Adrenal gland (tissue), 12 donors: ENCODE results near the gene NHSL2. TPM values are rescaled to one million over a fixed set of nuclear protein-coding genes. Genes with fewer than 3 reads are reported as not detected.

Experiments
- DNase-seq, 7 donors: peaks; one replicate each; pipeline ENCODE4 v3.0.0-alpha.2; 2019 to 2020
- H3K27ac ChIP-seq, 5 donors: fragments of 200-600 bp; sonication (generic) in 4 of 5; 1 replicate in 3 of 5; 2 replicates in 2 of 5; pipeline versions ENCODE4 v1.5.1 to v1.8.0; 2016 to 2020; ENCODE audit warnings: mild to moderate bottlenecking in 1 of 5
- H3K27me3 ChIP-seq: fragments of 200-600 bp; 2 replicates; pipeline ENCODE4 v1.8.0; 2021
- H3K36me3 ChIP-seq, 2 donors: fragments of 200-600 bp; replicated peaks in 1 of 2; 1 replicate in 1 of 2; 2 replicates in 1 of 2; pipeline versions ENCODE4 v1.5.1 to v1.8.0; 2018 to 2022
- H3K4me1 ChIP-seq, 2 donors: fragments of 200-600 bp; replicated peaks in 1 of 2; 1 replicate in 1 of 2; 2 replicates in 1 of 2; pipeline versions ENCODE4 v1.5.1 to v1.8.0; 2018 to 2021
- H3K4me3 ChIP-seq, 4 donors: fragments of 200-600 bp; sonication (generic) in 3 of 4; one replicate each; pipeline ENCODE4 v1.5.1; 2016 to 2018
- H3K9me3 ChIP-seq, 3 donors: fragments of 200-600 bp; sonication (generic) in 1 of 3; replicated peaks in 1 of 3; 1 replicate in 2 of 3; 2 replicates in 1 of 3; pipeline versions ENCODE4 v1.5.1 to v1.8.0; 2016 to 2021
- CTCF ChIP-seq, 6 experiments: fragments of 450-650 bp in 4 of 6; fragments of 200-600 bp in 2 of 6; sonication (generic) in 1 of 6; IDR thresholded peaks; 1 replicate in 5 of 6; 2 replicates in 1 of 6; pipeline versions ENCODE4 v1.5.1 to v1.8.0; 2016 to 2021; ENCODE audit warnings: antibody characterized with exemption in 6 of 6, mild to moderate bottlenecking in 2 of 6, moderate library complexity in 1 of 6
- POLR2A ChIP-seq, 2 donors: fragments of 450-650 bp; IDR thresholded peaks; one replicate each; pipeline ENCODE4 v1.6.1; 2017; ENCODE audit warnings: antibody characterized with exemption in 2 of 2, mild to moderate bottlenecking in 2 of 2, moderate library complexity in 1 of 2
- WGBS, 4 donors: extraction: QIAGEN DNeasy Blood & Tissue Kit in 2 of 4; methylation state at CpG; one replicate each; pipeline versions ENCODE4 v1.1.5 to v1.1.7; 2013 to 2017; 5-methylcytosine and 5-hydroxymethylcytosine counted together
- intact Hi-C, 2 donors: fragments of 100-400 bp; cut with DNase I; formaldehyde crosslinking; loops; one replicate each; pipeline versions ENCODE4 v1.14.1 to v1.15.0; 2022 to 2023
- polyA plus RNA-seq, 3 donors: library from polyadenylated mRNA; stranded (reverse); fragments of 200-250 nt in 2 of 3; fragments of 350-450 nt in 1 of 3; fragmentation: Illumina TruSeq in 1 of 3; extraction: RNeasy Lipid Tissue Mini Kit (QIAGEN cat#74804) in 1 of 3; gene quantifications; one replicate each; pipeline ENCODE4 v1.2.3, GENCODE V29; 2013 to 2014
- total RNA-seq, 9 donors: library from RNA; depleted of rRNA in 4 of 9; stranded (reverse); fragments of >200 nt in 4 of 9; fragments of 120-200 nt in 1 of 9; fragmentation: NEBNext Ultra II Directional in 1 of 9; extraction: Animal tissue kit (Norgen Biotek cat#: 25700) in 1 of 9; gene quantifications; one replicate each; pipeline versions ENCODE4 v1.1.0 to v1.2.4, GENCODE V29; 2013 to 2023
- donor health status: healthy with polysubstance abuse.
- donor health status: Bipolar disorder and iron deficiency.
- donor health status: DM: yes; HTN: yes; CAD: no.
- donor health status: DM: no; HTN: no; CAD: no.
- donor health status: DM: no; HTN: no; CAD: no.
- donor health status: DM: yes; HTN: yes; CAD: no.

NHSL2 gene
- total and polyA plus RNA-seq, 12 donors, result 1.3 to 18.2 (median 4.8) TPM

GRCh38 chrX:71992711-71993110, 82.1 kb downstream of the NHSL2 start:
- Histone ChIP-seq H3K4me1 (no peaks in the 10 kb centered on the region), H3K27ac (no peak overlapping the region), H3K9me3 (no peaks in the 10 kb centered on the region), H3K4me3 (no peak overlapping the region), H3K36me3 (no peaks in the 10 kb centered on the region), H3K27me3 (peaks cover 13% of the 10 kb centered on the region)
- intact Hi-C loops, result no loop called here
- TF ChIP-seq CTCF (IDR thresholded peaks at IDR 0.05) (no peak), POLR2A (IDR thresholded peaks at IDR 0.05) (no peak)
- 72 to 77% (median 73%) methylated on average over 7 to 8 of the region's 8 CpGs for WGBS, 4 donors
- no peak for DNase-seq

- TF ChIP-seq CTCF (IDR thresholded peaks at IDR 0.05) (no peak), POLR2A (IDR thresholded peaks at IDR 0.05) (no peak)
- Histone ChIP-seq H3K36me3 (no peaks in the 10 kb centered on the region), H3K4me1 (no peaks in the 10 kb centered on the region), H3K4me3 (no peak overlapping the region), H3K27ac (no peak overlapping the region), H3K27me3 (peaks cover 14% of the 10 kb centered on the region), H3K9me3 (no peaks in the 10 kb centered on the region)
- no peak for DNase-seq
- intact Hi-C loops, result no loop called here
- WGBS, 4 donors, result 67 to 96% (median 95%) methylated on average over 1 to 2 of the region's 2 CpGs; no CpG with 5 or more reads in 1 of the 4 donors
Measured at GRCh38 chrX:71993371-71993770, 82.7 kb downstream of the NHSL2 start.

- no peaks in the 10 kb centered on the region for H3K4me1 ChIP-seq
- DNase-seq, result no peak
- no peaks in the 10 kb centered on the region for H3K9me3 ChIP-seq
- peaks cover 14% of the 10 kb centered on the region for H3K27me3 ChIP-seq
- TF ChIP-seq POLR2A (IDR thresholded peaks at IDR 0.05) (no peak), CTCF (IDR thresholded peaks at IDR 0.05) (no peak)
- 68 to 100% (median 83%) methylated on average over 1 to 2 of the region's 2 CpGs for WGBS, 4 donors
- intact Hi-C loops, result no loop called here
- no peak overlapping the region for H3K27ac ChIP-seq
- no peak overlapping the region for H3K4me3 ChIP-seq
- H3K36me3 ChIP-seq, result no peaks in the 10 kb centered on the region
Measured at GRCh38 chrX:71994601-71995000, 84.0 kb downstream of the NHSL2 start.

- Histone ChIP-seq H3K27me3 (peaks cover 14% of the 10 kb centered on the region), H3K4me3 (no peak overlapping the region), H3K36me3 (no peaks in the 10 kb centered on the region), H3K4me1 (no peaks in the 10 kb centered on the region), H3K27ac (no peak overlapping the region), H3K9me3 (no peaks in the 10 kb centered on the region)
- DNase-seq, result no peak
- 61 to 68% (median 62%) methylated on average over 2 of the region's 2 CpGs for WGBS, 4 donors
- TF ChIP-seq CTCF (IDR thresholded peaks at IDR 0.05), result no peak
- no peak for TF ChIP-seq POLR2A (IDR thresholded peaks at IDR 0.05)
- intact Hi-C loops, result no loop called here
Measured at GRCh38 chrX:71995122-71995521, 84.5 kb downstream of the NHSL2 start.
